ENCODE data around the gene UBE2F. TPM values are rescaled to one million over a fixed set of nuclear protein-coding genes. Genes with fewer than 3 reads are reported as not detected.
A peak's percentile ranks its signal among the peaks of the same experiment; 100 is the strongest.
"Not testable (repeated sequence)": the region's sequence is repeated elsewhere in the genome, so short reads cannot be mapped to it uniquely, and the experiment has no call there.

UBE2F gene
- total RNA-seq, 1 donor from 2014 or later, result 38.6 TPM

- Mint-ChIP-seq H3K27ac (peak overlapping the region; percentile 41), H3K36me3 (ENCODE audit: insufficient read depth) (peaks cover 2% of the 10 kb centered on the region), H3K4me1 (ENCODE audit: low read depth) (peaks cover 18% of the 10 kb centered on the region), H3K27me3 (no peaks in the 10 kb centered on the region), H3K4me3 (ENCODE audit: low read depth) (peak overlapping the region; percentile 11), H3K9me3 (ENCODE audit: low read depth) (peaks cover 4% of the 10 kb centered on the region)
- no peak for TF ChIP-seq CTCF (IDR thresholded peaks at IDR 0.05; ENCODE audit: unreplicated experiment)
- no peak for DNase-seq (ENCODE audit: low spot score, unreplicated experiment)
These were observed 2.0 kb upstream of the UBE2F start for GRCh38 chr2:237964578-237965404.

- DNase-seq (ENCODE audit: low spot score, unreplicated experiment); H3K27me3 Mint-ChIP-seq; H3K36me3 Mint-ChIP-seq (ENCODE audit: insufficient read depth); H3K9me3 Mint-ChIP-seq (ENCODE audit: low read depth): not testable (repeated sequence)
- Mint-ChIP-seq H3K4me1 (ENCODE audit: low read depth) (peaks cover 19% of the 10 kb centered on the region), H3K4me3 (ENCODE audit: low read depth) (peak overlapping the region; percentile 86), H3K27ac (peak overlapping the region; percentile 93)
These were observed 970 bp upstream of the UBE2F start for GRCh38 chr2:237965844-237966243.

GRCh38 chr2:237966250-237966564 lies 607 bp upstream of the UBE2F start:
- TF ChIP-seq CTCF (IDR thresholded peaks at IDR 0.05; ENCODE audit: unreplicated experiment), result no peak
- peaks cover 2% of the 10 kb centered on the region for H3K36me3 Mint-ChIP-seq (ENCODE audit: insufficient read depth)
- peak overlapping the region; percentile 93 for H3K27ac Mint-ChIP-seq
- H3K27me3 Mint-ChIP-seq, result no peaks in the 10 kb centered on the region
- H3K4me1 Mint-ChIP-seq (ENCODE audit: low read depth), result peaks cover 19% of the 10 kb centered on the region
- peaks cover 4% of the 10 kb centered on the region for H3K9me3 Mint-ChIP-seq (ENCODE audit: low read depth)
- DNase-seq (ENCODE audit: low spot score, unreplicated experiment), result no peak
- H3K4me3 Mint-ChIP-seq (ENCODE audit: low read depth), result peak overlapping the region; percentile 86

GRCh38 chr2:237967463-237967951 lies 693 bp downstream of the UBE2F start:
- H3K27ac Mint-ChIP-seq, result peak overlapping the region; percentile 82
- H3K4me1 Mint-ChIP-seq (ENCODE audit: low read depth), result peaks cover 20% of the 10 kb centered on the region
- DNase-seq (ENCODE audit: low spot score, unreplicated experiment), result peak; percentile 30
- H3K27me3 Mint-ChIP-seq, result no peaks in the 10 kb centered on the region
- peaks cover 2% of the 10 kb centered on the region for H3K36me3 Mint-ChIP-seq (ENCODE audit: insufficient read depth)
- H3K9me3 Mint-ChIP-seq (ENCODE audit: low read depth), result peaks cover 2% of the 10 kb centered on the region
- H3K4me3 Mint-ChIP-seq (ENCODE audit: low read depth), result peak overlapping the region; percentile 86
- TF ChIP-seq CTCF (IDR thresholded peaks at IDR 0.05; ENCODE audit: unreplicated experiment), result no peak

- no peak for DNase-seq (ENCODE audit: low spot score, unreplicated experiment)
- Mint-ChIP-seq H3K27me3 (no peaks in the 10 kb centered on the region), H3K4me3 (ENCODE audit: low read depth) (peak overlapping the region; percentile 86), H3K27ac (peak overlapping the region; percentile 82), H3K4me1 (ENCODE audit: low read depth) (peaks cover 20% of the 10 kb centered on the region), H3K9me3 (ENCODE audit: low read depth) (no peaks in the 10 kb centered on the region), H3K36me3 (ENCODE audit: insufficient read depth) (peaks cover 2% of the 10 kb centered on the region)
- TF ChIP-seq CTCF (IDR thresholded peaks at IDR 0.05; ENCODE audit: unreplicated experiment), result no peak
These were observed 1.4 kb downstream of the UBE2F start for GRCh38 chr2:237968048-237968862.

All from progenitor cell of endocrine pancreas (in vitro differentiated cells).